Measurements from ENCODE around the gene ATP1A2.

Gene ATP1A2

DNA sequence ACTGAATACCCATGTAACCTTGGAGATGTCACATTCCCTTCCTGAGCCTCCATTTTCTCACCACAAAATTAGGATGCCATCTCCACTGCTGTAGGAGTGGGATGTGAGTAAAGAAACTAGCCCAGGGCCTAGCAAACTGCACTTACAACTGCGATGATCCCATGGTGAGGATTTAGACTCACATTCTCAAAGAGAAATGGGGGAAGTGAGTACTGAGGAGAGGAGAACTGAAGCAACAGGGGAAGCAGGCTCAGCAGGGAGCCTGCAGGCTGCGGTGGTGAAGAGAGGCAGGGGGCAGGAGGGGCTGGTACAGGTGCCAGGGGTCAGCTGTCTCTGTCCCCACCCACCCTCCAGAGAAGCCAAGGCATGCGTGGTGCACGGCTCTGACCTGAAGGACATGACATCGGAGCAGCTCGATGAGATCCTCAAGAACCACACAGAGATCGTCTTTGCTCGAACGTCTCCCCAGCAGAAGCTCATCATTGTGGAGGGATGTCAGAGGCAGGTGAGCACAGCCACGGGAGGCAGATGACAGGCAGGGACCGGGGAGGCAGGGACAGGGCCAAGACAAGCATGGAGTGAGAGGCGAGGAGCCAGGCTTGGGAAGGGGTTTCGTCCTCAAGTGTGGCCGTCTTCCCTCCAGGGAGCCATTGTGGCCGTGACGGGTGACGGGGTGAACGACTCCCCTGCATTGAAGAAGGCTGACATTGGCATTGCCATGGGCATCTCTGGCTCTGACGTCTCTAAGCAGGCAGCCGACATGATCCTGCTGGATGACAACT is 19.4 kb downstream of the ATP1A2 start:
- TF ChIP-seq, protein P1, sequence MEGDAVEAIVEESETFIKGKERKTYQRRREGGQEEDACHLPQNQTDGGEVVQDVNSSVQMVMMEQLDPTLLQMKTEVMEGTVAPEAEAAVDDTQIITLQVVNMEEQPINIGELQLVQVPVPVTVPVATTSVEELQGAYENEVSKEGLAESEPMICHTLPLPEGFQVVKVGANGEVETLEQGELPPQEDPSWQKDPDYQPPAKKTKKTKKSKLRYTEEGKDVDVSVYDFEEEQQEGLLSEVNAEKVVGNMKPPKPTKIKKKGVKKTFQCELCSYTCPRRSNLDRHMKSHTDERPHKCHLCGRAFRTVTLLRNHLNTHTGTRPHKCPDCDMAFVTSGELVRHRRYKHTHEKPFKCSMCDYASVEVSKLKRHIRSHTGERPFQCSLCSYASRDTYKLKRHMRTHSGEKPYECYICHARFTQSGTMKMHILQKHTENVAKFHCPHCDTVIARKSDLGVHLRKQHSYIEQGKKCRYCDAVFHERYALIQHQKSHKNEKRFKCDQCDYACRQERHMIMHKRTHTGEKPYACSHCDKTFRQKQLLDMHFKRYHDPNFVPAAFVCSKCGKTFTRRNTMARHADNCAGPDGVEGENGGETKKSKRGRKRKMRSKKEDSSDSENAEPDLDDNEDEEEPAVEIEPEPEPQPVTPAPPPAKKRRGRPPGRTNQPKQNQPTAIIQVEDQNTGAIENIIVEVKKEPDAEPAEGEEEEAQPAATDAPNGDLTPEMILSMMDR (IDR thresholded peaks at IDR 0.05; ENCODE audit: low read depth, low read length, missing control alignments) = no peak
- no peak for DNase-seq (ENCODE audit: extremely low read depth, low read depth)
- H3K4me3 ChIP-seq (replicated peaks; ENCODE audit: low read depth, low read length) = no peak overlapping the region

DNA sequence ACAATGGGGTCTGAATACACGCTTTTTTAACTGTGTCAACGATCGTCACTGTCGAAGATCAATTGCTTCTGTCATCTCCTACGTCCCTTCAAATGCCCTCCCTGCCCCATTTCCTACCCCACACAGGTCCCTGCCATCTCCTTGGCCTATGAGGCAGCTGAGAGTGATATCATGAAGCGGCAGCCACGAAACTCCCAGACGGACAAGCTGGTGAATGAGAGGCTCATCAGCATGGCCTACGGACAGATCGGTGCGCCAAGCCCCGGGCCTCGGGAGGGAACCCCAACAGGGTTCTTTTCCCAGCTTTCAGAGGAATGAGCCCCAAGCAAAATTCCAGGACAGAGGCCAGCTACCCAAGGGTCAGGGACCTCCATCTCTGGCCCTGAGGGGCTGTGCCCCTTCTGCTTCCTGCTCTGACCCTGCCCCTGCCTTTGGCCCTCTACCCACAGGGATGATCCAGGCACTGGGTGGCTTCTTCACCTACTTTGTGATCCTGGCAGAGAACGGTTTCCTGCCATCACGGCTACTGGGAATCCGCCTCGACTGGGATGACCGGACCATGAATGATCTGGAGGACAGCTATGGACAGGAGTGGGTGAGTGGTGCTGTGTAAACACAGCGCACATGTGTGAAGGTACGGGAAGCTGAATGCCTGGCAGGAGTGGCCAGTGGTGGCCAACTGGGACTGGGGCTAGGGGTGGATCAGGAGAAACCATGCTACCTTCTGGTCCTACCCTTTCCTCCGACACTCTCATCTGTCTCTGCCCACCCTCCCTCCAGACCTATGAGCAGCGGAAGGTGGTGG is 20.8 kb downstream of the ATP1A2 start:
- H3K4me3 ChIP-seq (replicated peaks; ENCODE audit: low read depth, low read length) = no peak overlapping the region
- DNase-seq (ENCODE audit: extremely low read depth, low read depth) = no peak
- TF ChIP-seq, protein P1 (IDR thresholded peaks at IDR 0.05; ENCODE audit: low read depth, low read length, missing control alignments) = no peak

GRCh38 chr1:160136926-160137200 is 21.3 kb downstream of the ATP1A2 start:
- TF ChIP-seq, protein P1 (IDR thresholded peaks at IDR 0.05; ENCODE audit: low read depth, low read length, missing control alignments) = no peak
- DNase-seq (ENCODE audit: extremely low read depth, low read depth) = no peak
- no peak overlapping the region for H3K4me3 ChIP-seq (replicated peaks; ENCODE audit: low read depth, low read length)

DNA sequence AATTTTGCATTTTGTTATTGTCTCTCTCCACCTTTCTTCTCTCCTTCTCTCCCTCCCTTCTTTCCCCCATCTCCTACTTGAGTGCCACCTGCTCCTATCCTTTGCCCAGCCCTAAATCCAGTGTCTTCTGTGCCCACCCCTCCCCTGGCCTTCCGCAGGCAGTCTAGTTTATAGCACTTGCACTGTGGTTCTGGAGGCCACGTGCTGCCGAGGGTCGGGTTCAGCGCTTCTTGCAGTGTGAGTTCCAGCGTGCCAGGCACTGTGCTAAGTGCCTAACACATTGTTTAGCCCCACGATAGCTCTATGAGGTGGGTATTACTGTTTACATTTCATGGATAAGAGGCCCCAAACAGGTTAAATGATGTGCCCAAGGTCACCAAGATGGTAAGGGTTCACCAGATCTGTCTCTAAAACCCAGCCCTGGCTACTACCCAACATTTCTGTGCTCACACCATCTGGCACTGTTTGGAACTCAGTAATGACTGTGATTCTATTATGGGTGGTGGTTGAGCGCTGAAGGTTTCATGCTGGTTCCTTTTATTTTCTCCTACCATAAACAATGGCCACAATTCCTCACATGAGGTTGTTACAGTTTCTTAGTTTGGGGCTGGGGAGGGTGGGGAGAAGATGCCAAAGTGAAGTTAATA is 21.8 kb downstream of the ATP1A2 start:
- H3K4me3 ChIP-seq (replicated peaks; ENCODE audit: low read depth, low read length) = no peak overlapping the region
- TF ChIP-seq, protein P1 (IDR thresholded peaks at IDR 0.05; ENCODE audit: low read depth, low read length, missing control alignments) = no peak
- DNase-seq (ENCODE audit: extremely low read depth, low read depth) = no peak

GRCh38 chr1:160139840-160140239 is 24.3 kb downstream of the ATP1A2 start:
- DNase-seq (ENCODE audit: extremely low read depth, low read depth) = no peak
- no peak overlapping the region for H3K4me3 ChIP-seq (replicated peaks; ENCODE audit: low read depth, low read length)
- TF ChIP-seq, protein P1 (IDR thresholded peaks at IDR 0.05; ENCODE audit: low read depth, low read length, missing control alignments) = no peak

GRCh38 chr1:160143695-160144094 is 28.1 kb downstream of the ATP1A2 start:
- no peak for DNase-seq (ENCODE audit: extremely low read depth, low read depth)
- H3K4me3 ChIP-seq (replicated peaks; ENCODE audit: low read depth, low read length) = no peak overlapping the region
- TF ChIP-seq, protein P1 (IDR thresholded peaks at IDR 0.05; ENCODE audit: low read depth, low read length, missing control alignments) = no peak

All from HFF-Myc (cell line).